Glutamatergic neuron (in vitro differentiated cells): ENCODE results near the gene CCIN. TPM values are rescaled to one million over a fixed set of nuclear protein-coding genes. Genes with fewer than 3 reads are reported as not detected.
"Not testable (repeated sequence)": the region's sequence is repeated elsewhere in the genome, so short reads cannot be mapped to it uniquely, and the experiment has no call there.

Experiments
- DNase-seq: peaks from one replicate; pipeline ENCODE4 v3.0.0; 2022
- H3K27ac Mint-ChIP-seq: one replicate; pipeline ENCODE4 v1.8.0; 2020; ENCODE audit warnings: mild to moderate bottlenecking, mixed read lengths, inconsistent platforms; ENCODE audit not compliant: unreplicated experiment
- H3K27me3 Mint-ChIP-seq: one replicate; pipeline ENCODE4 v1.8.0; 2020; ENCODE audit warnings: mild to moderate bottlenecking, moderate library complexity, mixed read lengths, inconsistent platforms; ENCODE audit not compliant: unreplicated experiment
- H3K36me3 Mint-ChIP-seq: one replicate; pipeline ENCODE4 v1.8.0; 2020; ENCODE audit warnings: mild to moderate bottlenecking, mixed read lengths, inconsistent platforms; ENCODE audit not compliant: unreplicated experiment
- H3K4me1 Mint-ChIP-seq: one replicate; pipeline ENCODE4 v1.8.0; 2020; ENCODE audit warnings: mild to moderate bottlenecking, low read depth, mixed read lengths, inconsistent platforms; ENCODE audit not compliant: unreplicated experiment
- H3K4me3 Mint-ChIP-seq: one replicate; pipeline ENCODE4 v1.8.0; 2020; ENCODE audit warnings: mild to moderate bottlenecking, mixed read lengths, inconsistent platforms; ENCODE audit not compliant: unreplicated experiment
- H3K9me3 Mint-ChIP-seq: one replicate; pipeline ENCODE4 v1.8.0; 2020; ENCODE audit warnings: mild to moderate bottlenecking, moderate library complexity, mixed read lengths, inconsistent platforms; ENCODE audit not compliant: unreplicated experiment
- CTCF ChIP-seq: fragments of 200-600 bp; sonication (generic); IDR thresholded peaks from one replicate; pipeline ENCODE4 v1.5.0; 2021; ENCODE audit not compliant: partially characterized antibody, unreplicated experiment
- total RNA-seq: library from RNA; stranded (reverse); fragmentation: NEBNext Ultra II Directional; extraction: Animal tissue kit (Norgen Biotek cat#: 25700); gene quantifications from one replicate; pipeline ENCODE4 v1.2.1, GENCODE V29; 2021; ENCODE audit not compliant: unreplicated experiment

The CCIN gene
- total RNA-seq, 1 donor from 2014 or later = 0.22 TPM

GRCh38 chr9:36177571-36177970 lies 8.4 kb downstream of the CCIN start:
- Mint-ChIP-seq H3K27ac (no peak overlapping the region), H3K9me3 (peaks cover 2% of the 10 kb centered on the region), H3K4me1 (no peaks in the 10 kb centered on the region), H3K27me3 (no peaks in the 10 kb centered on the region), H3K4me3 (no peak overlapping the region), H3K36me3 (no peaks in the 10 kb centered on the region)
- TF ChIP-seq CTCF = no peak
- no peak for DNase-seq

- not testable (repeated sequence) for H3K4me3 Mint-ChIP-seq, H3K36me3 Mint-ChIP-seq, H3K9me3 Mint-ChIP-seq, H3K27ac Mint-ChIP-seq, DNase-seq, H3K27me3 Mint-ChIP-seq, H3K4me1 Mint-ChIP-seq
Measured at GRCh38 chr9:36180243-36180642, 11.1 kb downstream of the CCIN start.

GRCh38 chr9:36187414-36187813 lies 18.2 kb downstream of the CCIN start:
- DNase-seq = no peak
- Mint-ChIP-seq H3K4me1 (peaks cover 11% of the 10 kb centered on the region), H3K27ac (no peak overlapping the region), H3K27me3 (peaks cover 3% of the 10 kb centered on the region), H3K36me3 (no peaks in the 10 kb centered on the region), H3K9me3 (no peaks in the 10 kb centered on the region), H3K4me3 (no peak overlapping the region)
- TF ChIP-seq CTCF = no peak

- no peak for DNase-seq
- H3K27ac Mint-ChIP-seq = no peak overlapping the region
- H3K9me3 Mint-ChIP-seq = no peaks in the 10 kb centered on the region
- no peak for TF ChIP-seq CTCF
- H3K4me3 Mint-ChIP-seq = no peak overlapping the region
- H3K27me3 Mint-ChIP-seq = peaks cover 3% of the 10 kb centered on the region
- no peaks in the 10 kb centered on the region for H3K36me3 Mint-ChIP-seq
- H3K4me1 Mint-ChIP-seq = peaks cover 16% of the 10 kb centered on the region
Measured at GRCh38 chr9:36188212-36188611, 19.0 kb downstream of the CCIN start.

GRCh38 chr9:36189976-36190375 lies 20.8 kb downstream of the CCIN start:
- H3K27ac Mint-ChIP-seq = no peak overlapping the region
- no peaks in the 10 kb centered on the region for H3K36me3 Mint-ChIP-seq
- TF ChIP-seq CTCF = no peak
- no peaks in the 10 kb centered on the region for H3K9me3 Mint-ChIP-seq
- H3K4me1 Mint-ChIP-seq = peaks cover 21% of the 10 kb centered on the region
- no peak for DNase-seq
- H3K27me3 Mint-ChIP-seq = peaks cover 3% of the 10 kb centered on the region
- H3K4me3 Mint-ChIP-seq = peak overlapping the region; percentile 84
